Panc1 (cell line): ENCODE results near the gene SLC6A12. TPM values are rescaled to one million over a fixed set of nuclear protein-coding genes. Genes with fewer than 3 reads are reported as not detected.

Source experiments
- ATAC-seq: fragments of 200-7000 bp; cut with Tn5 transposase; 2 replicates; pipeline ENCODE4 v1.9.1; 2020; ENCODE audit warnings: mild to moderate bottlenecking, moderate library complexity
- BruUV-seq: library from RNA; stranded (reverse); fragments of 400-500 nt; replicated peaks from 2 replicates; lab custom pipeline; 2021; lab: Mats Ljungman, UMichigan
- CTCF ChIA-PET: fragments of 300-600 bp; sonication (Branson Sonifier 250); formaldehyde crosslinking; loops from one replicate; lab custom pipeline; 2022; ENCODE audit warnings: antibody characterized with exemption; lab: Charles Lee
- POLR2A ChIA-PET: fragments of 300-600 bp; sonication (Branson Sonifier 250); formaldehyde crosslinking; loops from one replicate; lab custom pipeline; 2022; ENCODE audit warnings: antibody characterized with exemption; lab: Charles Lee
- DNase-seq: peaks from one replicate; pipeline ENCODE4 v3.0.0-alpha.2; 2010; ENCODE audit warnings: low read depth, low spot score
- H3K27ac ChIP-seq: 2 replicates; pipeline ENCODE4 v1.5.1; 2011; ENCODE audit warnings: mild to moderate bottlenecking, low read length, inconsistent platforms
- H3K27me3 ChIP-seq: fragments of 200-500 bp; sonication (Bioruptor generic); 2 replicates; pipeline ENCODE4 v1.6.0; 2014; ENCODE audit warnings: low read length, inconsistent platforms; ENCODE audit not compliant: control insufficient read depth, insufficient read depth
- H3K36me3 ChIP-seq: fragments of 200-500 bp; sonication (Bioruptor generic); 2 replicates; pipeline ENCODE4 v1.5.1; 2014; ENCODE audit warnings: inconsistent platforms, mild to moderate bottlenecking, low read length, moderate library complexity; ENCODE audit not compliant: control insufficient read depth, insufficient read depth
- H3K4me1 ChIP-seq: 2 replicates; pipeline ENCODE4 v1.5.1; 2011; ENCODE audit warnings: inconsistent platforms, mild to moderate bottlenecking, low read length, moderate library complexity; ENCODE audit not compliant: control insufficient read depth, insufficient read depth
- H3K4me3 ChIP-seq, 2 experiments: 2 replicates each; pipeline ENCODE4 v1.5.1; 2011 to 2012; ENCODE audit warnings: low read depth in 2 of 2, low read length in 2 of 2, mild to moderate bottlenecking in 2 of 2, inconsistent platforms in 1 of 2, moderate library complexity in 1 of 2
- H3K9me3 ChIP-seq: fragments of 200-500 bp; sonication (Bioruptor generic); 2 replicates; pipeline ENCODE4 v1.5.1; 2014; ENCODE audit warnings: low read depth, mild to moderate bottlenecking, inconsistent platforms, low read length, moderate library complexity; ENCODE audit not compliant: control insufficient read depth, insufficient read depth
- POLR2AphosphoS5 ChIP-seq: IDR thresholded peaks from 2 replicates; pipeline ENCODE4 v1.6.1; 2012; ENCODE audit warnings: mild to moderate bottlenecking, low read depth, low read length, moderate library complexity
- SIN3A ChIP-seq: IDR thresholded peaks from 2 replicates; pipeline ENCODE4 v1.6.1; 2012; ENCODE audit warnings: low read depth, mild to moderate bottlenecking, low read length, moderate library complexity, borderline replicate concordance; ENCODE audit not compliant: insufficient read depth
- TCF7L2 ChIP-seq: IDR thresholded peaks from 2 replicates; pipeline ENCODE4 v1.6.1; 2011; ENCODE audit warnings: mild to moderate bottlenecking, low read depth, low read length, inconsistent platforms
- in situ Hi-C: cut with HindIII; loops from 2 replicates; pipeline ENCODE4 v1.10.0; 2016; ENCODE audit warnings: low sequenced_read_pairs, low pct_unique_long_range_greater_than_20kb
- intact Hi-C: fragments of 100-400 bp; cut with micrococcal nuclease; formaldehyde crosslinking; loops from one replicate; pipeline ENCODE4 v1.10.0; 2022; ENCODE audit not compliant: unreplicated experiment
- total RNA-seq: library from RNA; stranded (reverse); gene quantifications from one replicate; pipeline ENCODE4 v1.2.1, GENCODE V29; 2021; ENCODE audit not compliant: unreplicated experiment
- TF ChIP-seq, protein P1 (sequence below), 2 experiments: IDR thresholded peaks; 2 replicates each; pipeline ENCODE4 v1.6.1; 2011 to 2012; ENCODE audit warnings: low read depth in 2 of 2, control low read depth in 1 of 2, low read length in 1 of 2, mild to moderate bottlenecking in 1 of 2, moderate library complexity in 1 of 2; ENCODE audit not compliant: insufficient read depth in 1 of 2
- TF ChIP-seq, protein P2 (sequence below): fragments of 450-650 bp; IDR thresholded peaks from 2 replicates; pipeline ENCODE4 v1.5.1; 2017; ENCODE audit warnings: mild to moderate bottlenecking

Gene SLC6A12
- total RNA-seq, 1 experiment from 2014 or later, result 1.0 TPM

DNA sequence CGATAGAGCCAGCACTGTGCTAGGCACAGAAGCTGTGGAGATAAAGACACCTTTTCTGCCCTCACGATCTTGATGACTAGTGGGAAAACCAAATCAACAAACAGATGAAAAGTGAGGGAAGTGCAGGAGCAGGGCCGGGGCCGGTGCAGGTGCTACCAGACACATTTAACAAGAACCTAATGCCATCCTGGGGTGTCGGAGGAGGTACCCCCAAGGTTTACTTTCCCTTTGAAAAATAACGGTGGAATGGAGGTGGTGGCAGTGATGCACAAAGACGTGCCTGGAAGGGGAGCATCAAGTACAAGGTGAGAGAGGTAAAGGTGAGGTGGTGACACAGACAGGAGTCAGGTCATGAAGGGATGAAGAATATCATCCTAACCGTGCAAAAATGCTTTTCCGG is 26.6 kb upstream of the SLC6A12 start:
- in situ Hi-C loops (no loop called here), intact Hi-C loops (no loop called here)
- H3K27ac ChIP-seq, result no peak overlapping the region
- H3K27me3 ChIP-seq, result no peaks in the 10 kb centered on the region
- no peak for DNase-seq
- no peaks in the 10 kb centered on the region for H3K9me3 ChIP-seq
- ChIA-PET CTCF (no interaction called here), POLR2A (no interaction called here)
- BruUV-seq, result no TSS peak
- no peaks in the 10 kb centered on the region for H3K36me3 ChIP-seq
- H3K4me3 ChIP-seq, result no peak overlapping the region
- TF ChIP-seq SIN3A, result no peak
- TF ChIP-seq, protein P1, sequence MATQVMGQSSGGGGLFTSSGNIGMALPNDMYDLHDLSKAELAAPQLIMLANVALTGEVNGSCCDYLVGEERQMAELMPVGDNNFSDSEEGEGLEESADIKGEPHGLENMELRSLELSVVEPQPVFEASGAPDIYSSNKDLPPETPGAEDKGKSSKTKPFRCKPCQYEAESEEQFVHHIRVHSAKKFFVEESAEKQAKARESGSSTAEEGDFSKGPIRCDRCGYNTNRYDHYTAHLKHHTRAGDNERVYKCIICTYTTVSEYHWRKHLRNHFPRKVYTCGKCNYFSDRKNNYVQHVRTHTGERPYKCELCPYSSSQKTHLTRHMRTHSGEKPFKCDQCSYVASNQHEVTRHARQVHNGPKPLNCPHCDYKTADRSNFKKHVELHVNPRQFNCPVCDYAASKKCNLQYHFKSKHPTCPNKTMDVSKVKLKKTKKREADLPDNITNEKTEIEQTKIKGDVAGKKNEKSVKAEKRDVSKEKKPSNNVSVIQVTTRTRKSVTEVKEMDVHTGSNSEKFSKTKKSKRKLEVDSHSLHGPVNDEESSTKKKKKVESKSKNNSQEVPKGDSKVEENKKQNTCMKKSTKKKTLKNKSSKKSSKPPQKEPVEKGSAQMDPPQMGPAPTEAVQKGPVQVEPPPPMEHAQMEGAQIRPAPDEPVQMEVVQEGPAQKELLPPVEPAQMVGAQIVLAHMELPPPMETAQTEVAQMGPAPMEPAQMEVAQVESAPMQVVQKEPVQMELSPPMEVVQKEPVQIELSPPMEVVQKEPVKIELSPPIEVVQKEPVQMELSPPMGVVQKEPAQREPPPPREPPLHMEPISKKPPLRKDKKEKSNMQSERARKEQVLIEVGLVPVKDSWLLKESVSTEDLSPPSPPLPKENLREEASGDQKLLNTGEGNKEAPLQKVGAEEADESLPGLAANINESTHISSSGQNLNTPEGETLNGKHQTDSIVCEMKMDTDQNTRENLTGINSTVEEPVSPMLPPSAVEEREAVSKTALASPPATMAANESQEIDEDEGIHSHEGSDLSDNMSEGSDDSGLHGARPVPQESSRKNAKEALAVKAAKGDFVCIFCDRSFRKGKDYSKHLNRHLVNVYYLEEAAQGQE (IDR thresholded peaks at IDR 0.05; ENCODE audit: insufficient read depth in 1 of 2, low read depth in 2 of 2, low read length in 1 of 2), result no peak
- no peak for TF ChIP-seq POLR2AphosphoS5
- no peak for TF ChIP-seq TCF7L2
- TF ChIP-seq, protein P2, sequence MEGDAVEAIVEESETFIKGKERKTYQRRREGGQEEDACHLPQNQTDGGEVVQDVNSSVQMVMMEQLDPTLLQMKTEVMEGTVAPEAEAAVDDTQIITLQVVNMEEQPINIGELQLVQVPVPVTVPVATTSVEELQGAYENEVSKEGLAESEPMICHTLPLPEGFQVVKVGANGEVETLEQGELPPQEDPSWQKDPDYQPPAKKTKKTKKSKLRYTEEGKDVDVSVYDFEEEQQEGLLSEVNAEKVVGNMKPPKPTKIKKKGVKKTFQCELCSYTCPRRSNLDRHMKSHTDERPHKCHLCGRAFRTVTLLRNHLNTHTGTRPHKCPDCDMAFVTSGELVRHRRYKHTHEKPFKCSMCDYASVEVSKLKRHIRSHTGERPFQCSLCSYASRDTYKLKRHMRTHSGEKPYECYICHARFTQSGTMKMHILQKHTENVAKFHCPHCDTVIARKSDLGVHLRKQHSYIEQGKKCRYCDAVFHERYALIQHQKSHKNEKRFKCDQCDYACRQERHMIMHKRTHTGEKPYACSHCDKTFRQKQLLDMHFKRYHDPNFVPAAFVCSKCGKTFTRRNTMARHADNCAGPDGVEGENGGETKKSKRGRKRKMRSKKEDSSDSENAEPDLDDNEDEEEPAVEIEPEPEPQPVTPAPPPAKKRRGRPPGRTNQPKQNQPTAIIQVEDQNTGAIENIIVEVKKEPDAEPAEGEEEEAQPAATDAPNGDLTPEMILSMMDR, result no peak
- no peak for ATAC-seq
- no peaks in the 10 kb centered on the region for H3K4me1 ChIP-seq

DNA sequence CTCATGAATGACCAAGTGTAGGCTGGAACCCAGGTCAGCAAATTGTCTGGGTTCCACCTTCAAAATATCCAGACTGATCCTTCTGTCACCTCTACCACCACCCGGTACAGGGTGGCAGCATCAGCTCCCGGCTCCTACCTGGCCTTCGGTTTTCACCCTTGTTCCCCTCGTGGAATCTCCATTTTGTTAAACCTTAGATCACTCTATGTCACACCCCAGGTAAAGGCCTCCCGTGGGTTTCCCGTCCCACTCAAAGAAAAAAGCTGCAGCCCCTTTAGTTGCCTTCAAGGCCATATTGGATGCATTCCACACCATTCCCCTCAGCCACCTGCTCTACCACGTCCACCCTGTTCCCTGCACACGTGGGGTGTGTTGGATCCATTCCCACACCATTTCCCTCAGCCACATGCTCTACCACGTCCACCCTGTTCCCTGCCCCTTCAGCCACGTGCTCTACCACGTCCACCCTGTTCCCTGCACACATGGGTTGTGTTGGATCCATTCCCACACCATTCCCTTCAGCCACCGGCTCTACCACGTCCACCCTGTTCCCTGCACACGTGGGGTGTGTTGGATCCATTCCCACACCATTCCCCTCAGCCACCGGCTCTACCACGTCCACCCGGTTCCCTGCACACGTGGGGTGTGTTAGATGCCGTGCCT is 24.9 kb upstream of the SLC6A12 start:
- DNase-seq, result no peak
- in situ Hi-C loops, result no loop called here
- no peaks in the 10 kb centered on the region for H3K36me3 ChIP-seq
- CTCF ChIA-PET, result no interaction called here
- intact Hi-C loops, result no loop called here
- H3K4me3 ChIP-seq, result no peak overlapping the region
- no peak overlapping the region for H3K27ac ChIP-seq
- no peak for ATAC-seq
- no peak for TF ChIP-seq POLR2AphosphoS5
- TF ChIP-seq, protein P1 (IDR thresholded peaks at IDR 0.05; ENCODE audit: insufficient read depth in 1 of 2, low read depth in 2 of 2, low read length in 1 of 2), result no peak
- no peak for TF ChIP-seq SIN3A
- TF ChIP-seq TCF7L2, result no peak
- TF ChIP-seq, protein P2, result no peak
- POLR2A ChIA-PET, result no interaction called here
- BruUV-seq, result no TSS peak
- no peaks in the 10 kb centered on the region for H3K4me1 ChIP-seq
- no peaks in the 10 kb centered on the region for H3K9me3 ChIP-seq
- H3K27me3 ChIP-seq, result no peaks in the 10 kb centered on the region
